HepG2 (cell line): ENCODE results near the gene TPD52L2. TPM values are rescaled to one million over a fixed set of nuclear protein-coding genes. Genes with fewer than 3 reads are reported as not detected.
A peak's percentile ranks its signal among the peaks of the same experiment; 100 is the strongest.

Source experiments
- ATF7 ChIP-seq, 2 experiments: fragments of 450-650 bp in 1 of 2; sonication (generic) in 1 of 2; formaldehyde crosslinking in 1 of 2; IDR thresholded peaks; 2 replicates each; pipeline versions ENCODE4 v1.4.0 to v1.6.1; 2016 to 2020; ENCODE audit warnings: antibody characterized with exemption in 1 of 2, mild to moderate bottlenecking in 1 of 2, missing genetic modification reagents in 1 of 2
- ATRX ChIP-seq: sonication (generic); formaldehyde crosslinking; IDR thresholded peaks from 2 replicates; pipeline ENCODE4 v1.4.0; 2020; ENCODE audit warnings: missing genetic modification reagents, borderline replicate concordance
- BHLHE40 ChIP-seq: IDR thresholded peaks from 2 replicates; pipeline ENCODE4 v1.6.1; 2011; ENCODE audit warnings: low read length, improper control_type of control experiment
- CENPBD1 ChIP-seq: sonication (generic); formaldehyde crosslinking; IDR thresholded peaks from 2 replicates; pipeline ENCODE4 v1.8.0; 2022; ENCODE audit warnings: missing genetic modification reagents, low read depth, mild to moderate bottlenecking, borderline replicate concordance
- HES4 ChIP-seq: sonication (generic); formaldehyde crosslinking; IDR thresholded peaks from 2 replicates; pipeline ENCODE4 v1.9.0; 2021; ENCODE audit warnings: mild to moderate bottlenecking, missing genetic modification reagents, borderline replicate concordance
- MAFG ChIP-seq: sonication (generic); formaldehyde crosslinking; IDR thresholded peaks from 2 replicates; pipeline ENCODE4 v1.5.1; 2020; ENCODE audit warnings: mild to moderate bottlenecking, missing genetic modification reagents
- NFKB2 ChIP-seq: sonication (generic); formaldehyde crosslinking; IDR thresholded peaks from 2 replicates; pipeline ENCODE4 v1.4.0; 2020; ENCODE audit warnings: missing genetic modification reagents, borderline replicate concordance
- NR2F1 ChIP-seq, 2 experiments: fragments of 450-650 bp in 1 of 2; formaldehyde crosslinking in 1 of 2; IDR thresholded peaks; 2 replicates each; pipeline versions ENCODE4 v1.5.0 to v1.6.1; 2016 to 2020; ENCODE audit warnings: mild to moderate bottlenecking in 1 of 2, missing compliant biosample characterization in 1 of 2, missing genetic modification reagents in 1 of 2, moderate library complexity in 1 of 2
- PHB2 ChIP-seq: fragments of 450-650 bp; IDR thresholded peaks from 2 replicates; pipeline ENCODE4 v1.6.1; 2018; ENCODE audit not compliant: partially characterized antibody
- RFX5 ChIP-seq: IDR thresholded peaks from 2 replicates; pipeline ENCODE4 v1.6.1; 2011; ENCODE audit warnings: low read depth, low read length, improper control_type of control experiment
- ZNF12 ChIP-seq: sonication (generic); formaldehyde crosslinking; IDR thresholded peaks from 2 replicates; pipeline ENCODE4 v1.5.0; 2020; ENCODE audit warnings: missing genetic modification reagents
- ZNF274 ChIP-seq: sonication (generic); formaldehyde crosslinking; IDR thresholded peaks from 2 replicates; pipeline ENCODE4 v1.5.1; 2020; ENCODE audit warnings: mild to moderate bottlenecking, missing genetic modification reagents
- ZNF350 ChIP-seq: sonication (generic); formaldehyde crosslinking; IDR thresholded peaks from 2 replicates; pipeline ENCODE4 v1.4.0; 2020; ENCODE audit warnings: mild to moderate bottlenecking, low read depth, missing genetic modification reagents, borderline replicate concordance
- ZNF614 ChIP-seq: IDR thresholded peaks from 2 replicates; pipeline ENCODE4 v1.6.1; 2018; ENCODE audit warnings: missing biosample characterization, missing genetic modification reagents, inconsistent platforms, borderline replicate concordance
- ZNF629 ChIP-seq: sonication (generic); formaldehyde crosslinking; conservative IDR thresholded peaks from 2 replicates; pipeline ENCODE4 v1.5.0; 2020; ENCODE audit warnings: missing genetic modification reagents
- ZNF672 ChIP-seq: sonication (generic); formaldehyde crosslinking; IDR thresholded peaks from 2 replicates; pipeline ENCODE4 v1.8.1; 2022; ENCODE audit warnings: missing genetic modification reagents
- ZSCAN25 ChIP-seq: sonication (generic); formaldehyde crosslinking; IDR thresholded peaks from 2 replicates; pipeline ENCODE4 v1.8.0; 2022; ENCODE audit warnings: mild to moderate bottlenecking, missing genetic modification reagents
- polyA plus RNA-seq, 8 experiments: library from polyadenylated mRNA; depleted of rRNA in 3 of 8; stranded (reverse) in 7 of 8; unstranded in 1 of 8; fragments of >200 nt; fragmentation: Illumina TruSeq in 4 of 8; extraction: Trizol in 4 of 8; gene quantifications; 2 replicates each; pipeline versions ENCODE4 v1.2.1 to v1.2.3, GENCODE V29; 2011 to 2016; ENCODE audit warnings: low read depth in 4 of 8, missing spikeins in 1 of 8, mixed read lengths in 1 of 8; ENCODE audit not compliant: insufficient read depth in 1 of 8
- total RNA-seq, 5 experiments: library from RNA; depleted of rRNA; stranded (reverse); fragments of >200 nt; fragmentation: Illumina TruSeq; extraction: Trizol; gene quantifications; 2 replicates each; pipeline ENCODE4 v1.2.3, GENCODE V29; 2016; ENCODE audit warnings: low read depth in 1 of 5
- TF ChIP-seq, protein P1 (sequence below), 2 experiments: sonication (generic) in 1 of 2; formaldehyde crosslinking in 1 of 2; IDR thresholded peaks; 2 replicates each; pipeline versions ENCODE4 v1.5.1 to v1.6.1; 2011 to 2020; ENCODE audit warnings: borderline replicate concordance in 1 of 2, low read depth in 1 of 2, low read length in 1 of 2, mild to moderate bottlenecking in 1 of 2, missing genetic modification reagents in 1 of 2, moderate library complexity in 1 of 2
- TF ChIP-seq, protein P2 (sequence below): IDR thresholded peaks from 2 replicates; pipeline ENCODE4 v1.6.1; 2016; ENCODE audit warnings: low read depth, borderline replicate concordance
- TF ChIP-seq, protein P3 (sequence below): sonication (generic); formaldehyde crosslinking; IDR thresholded peaks from 2 replicates; pipeline ENCODE4 v1.9.0; 2022; ENCODE audit warnings: low read depth, missing genetic modification reagents
- TF ChIP-seq, protein P4 (sequence below): sonication (generic); formaldehyde crosslinking; IDR thresholded peaks from 2 replicates; pipeline ENCODE4 v1.5.1; 2020; ENCODE audit warnings: mild to moderate bottlenecking, moderate library complexity, missing genetic modification reagents

Gene TPD52L2
- total and polyA plus RNA-seq, 2 of the 13 experiments (the other 11 are each of a cell fraction or from before 2014, with no cell fraction given): 156 to 184 TPM

- TF ChIP-seq, protein P1, sequence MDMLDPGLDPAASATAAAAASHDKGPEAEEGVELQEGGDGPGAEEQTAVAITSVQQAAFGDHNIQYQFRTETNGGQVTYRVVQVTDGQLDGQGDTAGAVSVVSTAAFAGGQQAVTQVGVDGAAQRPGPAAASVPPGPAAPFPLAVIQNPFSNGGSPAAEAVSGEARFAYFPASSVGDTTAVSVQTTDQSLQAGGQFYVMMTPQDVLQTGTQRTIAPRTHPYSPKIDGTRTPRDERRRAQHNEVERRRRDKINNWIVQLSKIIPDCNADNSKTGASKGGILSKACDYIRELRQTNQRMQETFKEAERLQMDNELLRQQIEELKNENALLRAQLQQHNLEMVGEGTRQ (IDR thresholded peaks at IDR 0.05; ENCODE audit: low read depth, low read length): no peak
- TF ChIP-seq, protein P1 (CRISPR knock-in tag; IDR thresholded peaks at IDR 0.05; ENCODE audit: borderline replicate concordance): peak; percentile 73; the same call in 1 of the 2 replicates
- TF ChIP-seq HES4 (CRISPR knock-in tag): no peak; the same call in 1 of the 2 replicates
- peak; percentile 83 for TF ChIP-seq ZNF350
- TF ChIP-seq ZNF629 (CRISPR knock-in tag): no peak
- TF ChIP-seq, protein P2, sequence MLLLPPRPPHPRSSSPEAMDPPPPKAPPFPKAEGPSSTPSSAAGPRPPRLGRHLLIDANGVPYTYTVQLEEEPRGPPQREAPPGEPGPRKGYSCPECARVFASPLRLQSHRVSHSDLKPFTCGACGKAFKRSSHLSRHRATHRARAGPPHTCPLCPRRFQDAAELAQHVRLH (CRISPR knock-in tag): peak; percentile 61; the same call in 1 of the 2 replicates
- TF ChIP-seq ZNF274: no peak; the same call in 1 of the 2 replicates
- peak; percentile 77 to 87 for TF ChIP-seq NR2F1 (CRISPR knock-in tag; IDR thresholded peaks at IDR 0.05)
- no peak for TF ChIP-seq ZNF672
- TF ChIP-seq ZNF12 (CRISPR knock-in tag): no peak
- TF ChIP-seq ATRX (CRISPR knock-in tag): no peak
- TF ChIP-seq BHLHE40: no peak
- TF ChIP-seq, protein P3, sequence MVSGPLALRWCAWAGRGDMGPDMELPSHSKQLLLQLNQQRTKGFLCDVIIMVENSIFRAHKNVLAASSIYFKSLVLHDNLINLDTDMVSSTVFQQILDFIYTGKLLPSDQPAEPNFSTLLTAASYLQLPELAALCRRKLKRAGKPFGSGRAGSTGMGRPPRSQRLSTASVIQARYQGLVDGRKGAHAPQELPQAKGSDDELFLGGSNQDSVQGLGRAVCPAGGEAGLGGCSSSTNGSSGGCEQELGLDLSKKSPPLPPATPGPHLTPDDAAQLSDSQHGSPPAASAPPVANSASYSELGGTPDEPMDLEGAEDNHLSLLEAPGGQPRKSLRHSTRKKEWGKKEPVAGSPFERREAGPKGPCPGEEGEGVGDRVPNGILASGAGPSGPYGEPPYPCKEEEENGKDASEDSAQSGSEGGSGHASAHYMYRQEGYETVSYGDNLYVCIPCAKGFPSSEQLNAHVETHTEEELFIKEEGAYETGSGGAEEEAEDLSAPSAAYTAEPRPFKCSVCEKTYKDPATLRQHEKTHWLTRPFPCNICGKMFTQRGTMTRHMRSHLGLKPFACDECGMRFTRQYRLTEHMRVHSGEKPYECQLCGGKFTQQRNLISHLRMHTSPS: peak; percentile 88
- no peak; the same call in 1 of the 2 replicates for TF ChIP-seq CENPBD1 (CRISPR knock-in tag)
- TF ChIP-seq RFX5: no peak
- TF ChIP-seq NFKB2 (CRISPR knock-in tag): no peak
- no peak; the same call in 1 of the 2 replicates for TF ChIP-seq MAFG (CRISPR knock-in tag)
- TF ChIP-seq, protein P4, sequence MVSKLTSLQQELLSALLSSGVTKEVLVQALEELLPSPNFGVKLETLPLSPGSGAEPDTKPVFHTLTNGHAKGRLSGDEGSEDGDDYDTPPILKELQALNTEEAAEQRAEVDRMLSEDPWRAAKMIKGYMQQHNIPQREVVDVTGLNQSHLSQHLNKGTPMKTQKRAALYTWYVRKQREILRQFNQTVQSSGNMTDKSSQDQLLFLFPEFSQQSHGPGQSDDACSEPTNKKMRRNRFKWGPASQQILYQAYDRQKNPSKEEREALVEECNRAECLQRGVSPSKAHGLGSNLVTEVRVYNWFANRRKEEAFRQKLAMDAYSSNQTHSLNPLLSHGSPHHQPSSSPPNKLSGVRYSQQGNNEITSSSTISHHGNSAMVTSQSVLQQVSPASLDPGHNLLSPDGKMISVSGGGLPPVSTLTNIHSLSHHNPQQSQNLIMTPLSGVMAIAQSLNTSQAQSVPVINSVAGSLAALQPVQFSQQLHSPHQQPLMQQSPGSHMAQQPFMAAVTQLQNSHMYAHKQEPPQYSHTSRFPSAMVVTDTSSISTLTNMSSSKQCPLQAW (CRISPR knock-in tag): no peak; the same call in none of the 2 replicates
- peak; percentile 75 for TF ChIP-seq ZSCAN25
- TF ChIP-seq PHB2: no peak
- TF ChIP-seq ATF7 (IDR thresholded peaks at IDR 0.05): no peak
- TF ChIP-seq ATF7 (CRISPR knock-in tag; IDR thresholded peaks at IDR 0.05): peak; percentile 1; the same call in 1 of the 2 replicates
- TF ChIP-seq ZNF614: 0 out of 2 replicates have a peak, but pooled peaks have one; percentile 57
These were observed 6.5 kb upstream of the TPD52L2 start (continued) for GRCh38 chr20:63858393-63859165.
